ENCODE measurements around the gene TLK2.

TLK2 gene

DNA sequence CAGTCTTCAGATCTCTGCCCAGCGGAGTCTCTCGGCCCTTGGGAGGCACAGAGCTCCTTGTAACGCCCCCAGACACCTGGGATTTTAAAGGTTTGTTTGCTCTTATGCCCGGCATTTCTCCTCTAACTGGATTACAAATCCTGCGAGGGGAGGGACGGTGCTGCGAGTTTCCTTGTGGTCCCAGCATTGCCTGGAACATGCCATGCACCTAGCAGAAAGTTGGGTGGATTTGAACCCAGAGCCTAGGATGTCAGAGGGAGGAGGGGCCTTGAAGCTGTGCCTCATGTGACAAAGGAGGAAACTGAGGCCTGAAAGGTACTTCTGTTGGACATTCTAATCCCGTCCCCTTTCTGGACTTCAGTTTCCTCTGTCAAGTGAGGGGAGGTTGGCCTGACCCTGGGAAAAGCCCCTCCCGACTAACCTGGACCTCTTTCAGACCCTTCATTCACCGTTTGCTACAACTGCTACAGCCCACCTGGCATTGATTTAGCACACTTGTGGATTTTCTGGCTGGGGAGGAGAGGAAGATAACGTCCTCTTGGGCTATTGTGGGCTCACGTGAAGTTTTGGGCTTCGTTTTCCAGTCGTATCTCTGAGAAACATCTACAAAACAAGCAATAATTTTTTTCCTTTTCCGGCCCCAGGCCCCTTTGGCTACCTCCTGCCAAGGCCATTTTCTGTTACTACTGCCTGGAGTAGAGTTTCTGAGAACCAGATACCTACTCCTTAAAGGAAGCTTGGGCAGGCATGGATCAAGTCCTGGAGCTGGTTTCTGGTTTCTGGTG, 179.7 kb downstream of the TLK2 start:
- DNase-seq: no peak

DNA sequence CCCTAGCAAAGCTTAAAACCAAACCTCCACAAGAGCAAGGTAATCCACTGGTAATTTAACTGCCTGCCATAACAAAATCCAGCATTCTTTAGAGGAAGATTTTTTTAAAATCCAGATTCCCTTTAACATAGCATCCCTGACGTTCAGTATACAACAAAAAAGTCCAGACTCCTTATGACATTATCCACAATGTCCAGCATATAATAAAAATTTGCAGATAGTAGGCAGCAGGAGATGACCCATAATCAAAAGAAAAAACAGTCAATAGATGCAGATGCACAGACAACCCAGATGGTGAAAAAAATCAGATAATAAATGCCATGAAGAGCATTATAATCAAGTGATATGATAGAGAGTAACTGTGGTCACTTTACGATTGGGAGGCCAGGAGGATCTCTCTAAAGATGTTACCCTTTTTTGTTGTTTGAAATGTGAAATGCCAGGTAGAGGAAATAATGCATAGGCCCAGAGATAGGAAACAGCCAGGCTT, 182.0 kb downstream of the TLK2 start:
- DNase-seq: no peak

DNA sequence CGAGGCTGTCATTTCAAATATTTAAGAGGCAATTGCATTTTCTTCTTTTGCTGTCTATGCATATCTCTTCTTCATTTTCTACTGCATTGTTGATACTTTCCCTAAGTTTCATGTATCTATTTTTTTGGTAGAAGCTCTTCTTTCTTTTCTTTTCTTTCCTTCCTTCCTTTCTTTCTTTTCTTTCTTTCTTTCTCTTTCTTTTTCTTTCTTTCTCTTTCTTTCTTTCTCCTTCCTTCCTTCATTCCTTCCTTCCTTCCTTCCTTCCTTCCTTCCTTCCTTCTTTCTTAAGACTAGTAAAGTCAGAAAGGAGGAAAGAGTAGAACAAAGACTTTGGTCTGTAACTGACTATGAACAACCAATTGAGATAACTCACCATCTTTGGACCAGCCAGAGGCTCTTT, 182.7 kb downstream of the TLK2 start:
- no peak for DNase-seq

DNA sequence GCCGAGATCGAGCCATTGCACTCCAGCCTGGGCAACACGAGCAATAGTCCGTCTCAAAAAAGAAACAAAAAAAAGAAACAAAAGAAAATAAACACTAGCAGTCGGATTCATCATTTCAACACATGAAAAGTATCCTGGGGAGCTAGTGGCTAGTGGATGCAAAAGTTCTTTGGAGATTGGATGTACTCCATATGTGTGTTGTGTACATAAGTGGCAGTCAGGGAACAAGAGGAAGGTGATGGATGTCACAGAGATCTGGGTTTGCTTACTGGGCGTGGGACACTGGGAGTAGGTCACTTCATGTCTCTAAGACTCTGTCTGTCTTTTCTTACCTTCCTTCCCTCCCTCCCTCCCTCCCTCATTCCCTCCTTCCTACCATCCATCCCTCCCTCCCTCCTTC, 184.2 kb downstream of the TLK2 start:
- no peak for DNase-seq

Measured in activated CD4-positive, alpha-beta T cell treated with anti-CD3 and anti-CD28 coated beads for 48 hours (primary cell).